ENCODE data around the gene TLR3.
"Not testable (repeated sequence)": the region's sequence is repeated elsewhere in the genome, so short reads cannot be mapped to it uniquely, and the experiment has no call there.

Gene TLR3

DNA sequence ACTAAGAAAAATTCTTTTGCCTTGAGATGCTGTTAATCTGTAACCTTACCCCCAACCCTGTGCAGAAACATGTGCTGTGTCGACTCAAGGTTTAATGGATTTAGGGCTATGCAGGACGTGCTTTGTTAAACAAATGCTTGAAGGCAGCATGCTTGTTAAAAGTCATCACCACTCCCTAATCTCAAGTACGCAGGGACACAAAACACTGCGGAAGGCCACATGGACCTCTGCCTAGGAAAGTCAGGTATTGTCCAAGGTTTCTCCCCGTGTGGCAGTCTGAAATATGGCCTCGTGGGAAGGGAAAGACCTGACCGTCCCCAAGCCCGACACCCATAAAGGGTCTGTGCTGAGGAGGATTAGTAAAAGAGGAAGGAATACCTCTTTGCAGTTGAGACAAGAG, 18.8 kb upstream of the TLR3 start:
- not testable (repeated sequence) for DNase-seq

DNA sequence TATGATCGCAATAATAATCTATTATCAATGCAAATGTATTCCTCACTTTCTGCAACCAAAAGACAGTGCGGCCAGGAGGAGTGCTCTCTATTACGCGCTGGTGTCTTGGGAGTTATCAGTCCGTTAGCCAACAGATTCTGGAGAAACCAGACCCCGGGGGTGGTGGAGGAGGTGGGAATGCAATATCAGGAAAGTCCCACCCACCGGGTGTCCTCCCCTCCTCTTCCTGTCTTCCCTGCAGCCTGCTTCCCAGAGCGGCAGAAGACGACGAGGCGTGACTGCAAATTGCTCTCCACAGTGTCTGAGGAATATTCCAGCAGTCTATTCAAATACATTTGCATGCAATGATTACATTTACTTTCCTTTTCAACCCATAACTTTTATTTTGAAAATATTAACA, 17.9 kb upstream of the TLR3 start:
- no peak for DNase-seq

DNA sequence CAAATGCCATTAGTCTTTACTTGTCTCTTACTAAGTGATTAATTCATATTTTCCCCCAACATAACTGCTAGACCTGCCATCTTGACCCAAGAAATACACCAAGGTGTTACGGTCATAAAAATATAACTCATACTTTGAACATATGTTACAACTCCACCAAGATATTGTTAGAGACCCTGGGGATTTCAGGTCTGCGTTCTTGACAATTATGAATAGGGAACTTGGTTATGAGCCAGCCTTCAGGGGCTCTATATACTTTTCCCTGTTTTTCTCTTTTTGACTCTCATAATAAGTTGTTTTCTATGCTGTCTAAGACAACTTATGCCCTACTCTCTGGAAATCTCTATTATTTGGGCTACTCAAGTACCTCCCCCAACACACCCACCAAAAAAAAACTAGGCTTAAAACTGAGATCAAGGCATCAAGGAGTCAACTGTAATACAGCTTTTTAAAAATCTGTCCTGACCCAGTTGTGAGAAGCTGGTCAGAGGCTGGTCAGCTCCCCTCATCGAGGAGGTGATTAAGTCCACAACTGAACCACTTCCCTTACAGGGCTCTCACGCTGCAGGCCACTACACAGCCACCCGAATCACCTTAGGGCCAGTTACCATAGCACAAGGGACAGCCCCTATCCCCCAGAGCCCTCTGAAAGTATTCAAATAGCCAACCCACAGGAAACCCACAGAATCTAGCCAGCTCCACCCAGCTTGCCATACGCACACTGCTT, 10.5 kb upstream of the TLR3 start:
- DNase-seq = no peak

DNA sequence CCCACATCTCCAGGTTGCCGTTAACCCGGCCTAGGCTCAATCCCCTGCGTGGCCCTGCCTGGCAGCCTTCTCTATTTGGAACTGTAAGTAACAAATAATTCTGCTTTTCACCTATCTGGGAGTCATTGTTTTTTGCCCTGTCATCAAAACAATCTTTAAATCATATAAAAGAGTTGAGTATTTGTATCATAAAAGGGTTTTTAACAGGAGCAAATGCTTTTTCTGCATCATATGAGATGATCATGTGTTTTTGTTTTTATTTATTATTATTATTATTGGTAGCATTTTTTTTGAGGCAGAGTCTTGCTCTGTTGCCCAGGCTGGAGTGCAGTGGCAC, 10.0 kb upstream of the TLR3 start:
- DNase-seq = no peak

DNA sequence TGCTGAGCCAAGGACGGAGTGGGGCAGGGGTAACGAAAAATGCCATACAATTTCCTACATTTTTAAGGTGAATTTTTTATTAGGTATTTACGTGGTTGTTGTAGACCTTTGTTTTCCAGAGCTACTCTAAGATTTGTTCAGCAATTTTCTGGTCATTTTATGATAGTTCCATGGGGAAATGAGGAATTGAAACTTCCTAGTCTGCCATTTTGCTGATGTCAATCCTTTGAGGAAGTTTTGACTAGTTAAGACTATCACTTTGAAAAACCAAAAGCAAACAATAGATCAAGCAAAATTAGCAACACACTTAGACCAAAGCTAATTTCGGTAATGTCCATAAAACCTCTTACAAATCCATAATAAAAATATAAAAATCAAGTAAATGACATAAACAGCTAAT, 7.0 kb upstream of the TLR3 start:
- DNase-seq = no peak

DNA sequence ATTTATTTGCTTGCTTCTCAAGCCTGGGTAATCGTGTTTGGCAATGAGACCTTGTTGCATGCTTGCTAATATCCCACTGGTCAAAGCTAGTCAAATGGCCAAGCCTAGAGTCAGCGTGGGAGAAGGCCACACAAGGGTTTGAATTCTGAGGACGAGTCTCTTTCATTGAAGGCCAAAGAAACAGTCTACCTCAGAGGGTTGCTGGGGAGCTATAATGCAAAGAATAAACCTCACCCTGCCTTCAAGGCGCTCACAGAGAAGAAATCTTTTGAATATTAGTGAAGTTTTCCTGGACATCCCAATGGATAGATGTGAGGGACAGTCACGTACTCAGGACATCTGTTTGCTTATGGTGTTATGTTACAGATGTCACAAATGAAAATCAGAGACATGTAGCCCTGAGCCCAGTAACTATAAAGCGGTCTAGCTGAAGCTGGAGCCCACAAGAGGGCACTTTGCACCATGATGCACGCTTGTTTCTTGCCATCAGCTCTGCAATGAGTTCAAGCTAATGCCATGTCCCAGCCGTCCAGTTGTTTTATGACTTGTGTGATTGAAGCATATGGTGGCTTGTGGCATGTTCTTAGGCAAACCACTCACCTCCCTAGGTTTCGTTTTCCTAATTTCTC, 1.1 kb upstream of the TLR3 start:
- DNase-seq = peak in 2 of 3 experiments; percentile 52 to 74

DNA sequence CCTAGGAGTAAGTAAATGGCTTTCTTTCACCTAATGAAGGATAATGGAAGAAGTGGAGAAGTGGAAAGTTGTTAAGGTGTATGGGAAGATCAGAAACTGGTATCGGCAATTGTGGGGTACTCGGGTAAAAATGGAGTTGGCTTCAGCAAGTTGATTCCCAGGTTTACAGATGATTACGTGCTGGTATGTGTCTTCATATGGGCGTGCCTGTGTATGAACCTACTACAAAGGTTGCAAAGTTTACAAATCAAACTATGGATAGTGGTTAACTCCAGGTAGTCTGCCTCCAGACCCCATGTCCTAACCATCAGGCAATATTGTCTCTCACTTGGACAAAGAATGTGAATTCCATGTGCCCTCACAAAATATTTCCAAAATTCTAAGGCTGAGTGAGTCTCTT, 773 bp downstream of the TLR3 start:
- DNase-seq = no peak

DNA sequence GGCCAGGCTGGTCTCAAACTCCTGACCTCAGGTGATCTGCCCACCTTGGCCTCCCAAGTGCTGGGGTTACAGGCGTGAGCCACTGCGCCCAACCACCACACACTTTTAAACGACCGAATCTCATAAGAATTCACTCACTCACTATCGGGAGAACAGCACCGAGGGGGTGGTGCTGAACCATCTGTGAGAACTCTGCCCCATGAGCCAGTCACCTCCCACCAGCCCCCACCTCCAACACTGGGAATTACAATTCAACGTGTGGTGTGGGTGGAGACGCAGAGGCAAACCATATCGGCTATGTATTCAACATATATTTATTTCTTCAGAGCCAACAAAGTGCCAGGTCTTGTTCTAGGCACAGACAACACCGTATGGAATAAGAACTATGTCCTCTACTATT, 3.6 kb downstream of the TLR3 start:
- no peak for DNase-seq

DNA sequence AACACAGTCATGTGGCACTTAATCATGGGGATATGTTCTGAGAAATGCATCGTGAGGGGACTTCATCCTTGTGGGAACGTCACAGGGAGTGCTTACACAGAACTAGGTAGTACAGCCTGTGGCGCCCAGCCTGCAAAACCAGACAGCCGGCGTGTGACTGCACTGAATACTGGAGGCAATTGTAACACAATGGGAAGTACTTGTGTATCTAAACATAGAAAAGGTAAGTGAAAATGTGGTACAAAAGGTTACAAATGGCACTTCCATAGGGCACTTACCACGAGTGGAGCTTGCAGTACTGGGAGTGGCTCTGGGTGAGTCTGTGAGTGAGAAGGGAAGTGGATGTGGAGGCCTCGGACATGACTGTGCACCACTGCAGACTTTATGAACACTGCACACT, 5.2 kb downstream of the TLR3 start:
- DNase-seq = peak in 1 of 3 experiments; percentile 22

DNA sequence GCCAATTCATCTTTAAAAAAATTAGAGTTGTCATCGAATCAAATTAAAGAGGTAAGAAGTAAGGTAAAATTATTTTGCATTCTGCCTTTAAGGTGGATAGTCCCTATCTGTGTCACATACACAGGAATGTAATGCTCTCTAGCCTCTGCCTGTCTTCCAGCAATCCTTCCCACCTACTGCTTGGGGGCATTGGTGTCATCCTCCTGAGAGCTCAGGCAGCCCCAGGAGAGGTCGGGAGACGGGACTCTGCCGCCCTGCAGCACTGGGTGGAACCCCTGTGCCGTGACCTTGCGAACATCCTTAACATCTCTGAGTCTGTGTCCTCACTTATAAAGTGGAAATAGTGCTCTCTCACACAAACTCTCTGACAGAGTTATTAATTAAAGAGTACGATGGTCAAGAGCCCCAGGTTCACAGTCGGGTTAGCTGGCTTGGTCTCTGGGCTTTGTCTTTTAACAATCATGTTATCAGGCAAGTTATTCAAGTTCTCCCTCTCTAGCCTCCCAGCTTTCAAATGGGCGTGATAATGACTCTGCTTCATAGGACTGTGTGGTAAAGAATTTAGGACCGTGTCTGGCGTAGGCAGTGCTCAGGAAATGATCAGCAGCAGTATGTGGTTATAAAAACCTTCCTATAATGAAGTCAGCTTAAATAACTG, 10.2 kb downstream of the TLR3 start:
- peak in 1 of 3 experiments; percentile 28 for DNase-seq

DNA sequence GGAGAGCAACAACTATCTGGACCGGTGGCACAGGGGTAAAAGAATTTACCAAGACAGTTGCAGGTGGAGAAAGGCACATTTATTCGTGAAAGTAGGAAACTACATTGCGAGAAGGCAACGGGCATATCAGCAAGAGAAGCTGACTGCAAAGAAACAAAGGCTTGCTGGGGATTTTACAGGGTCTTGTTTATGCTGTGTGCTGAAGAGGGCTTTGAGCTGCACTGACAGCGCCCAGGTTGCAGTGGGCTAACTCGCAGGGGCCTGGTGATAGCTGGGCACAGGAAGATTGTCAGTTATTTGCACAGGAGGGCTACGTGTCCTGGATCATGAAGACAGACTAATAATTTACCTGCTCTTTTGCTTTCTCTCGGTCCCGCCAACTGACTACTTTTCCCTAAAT, 10.7 kb downstream of the TLR3 start:
- no peak for DNase-seq

DNA sequence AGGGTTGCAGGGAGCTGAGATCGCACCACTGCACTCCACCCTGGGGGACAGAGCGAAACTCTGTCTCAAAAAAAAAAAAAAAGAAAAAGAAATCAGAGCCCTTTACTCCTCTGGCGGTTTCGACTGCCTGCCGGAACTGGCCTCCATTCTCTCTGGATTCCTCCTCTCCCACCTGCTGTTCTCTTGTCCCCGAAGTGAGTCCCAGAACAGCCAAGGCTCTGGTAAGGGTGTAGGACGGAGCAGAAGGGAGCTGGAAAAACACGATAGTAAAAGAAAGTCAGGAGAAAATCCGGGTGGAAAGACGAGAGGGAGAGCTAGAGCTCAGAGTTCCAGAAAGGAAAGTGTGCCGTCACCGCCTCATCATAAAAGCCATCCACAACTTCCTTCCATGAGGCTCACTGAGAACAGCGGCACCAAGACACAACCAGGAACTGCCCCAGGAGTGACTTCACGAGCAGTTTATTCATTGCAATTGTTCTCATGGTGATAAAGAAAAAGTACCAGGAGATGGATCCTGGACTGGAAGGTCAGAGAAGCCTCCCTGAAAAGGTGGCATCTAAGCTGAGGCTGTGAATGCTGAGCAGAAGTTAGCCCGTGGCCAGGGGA, 12.3 kb downstream of the TLR3 start:
- DNase-seq = no peak

DNA sequence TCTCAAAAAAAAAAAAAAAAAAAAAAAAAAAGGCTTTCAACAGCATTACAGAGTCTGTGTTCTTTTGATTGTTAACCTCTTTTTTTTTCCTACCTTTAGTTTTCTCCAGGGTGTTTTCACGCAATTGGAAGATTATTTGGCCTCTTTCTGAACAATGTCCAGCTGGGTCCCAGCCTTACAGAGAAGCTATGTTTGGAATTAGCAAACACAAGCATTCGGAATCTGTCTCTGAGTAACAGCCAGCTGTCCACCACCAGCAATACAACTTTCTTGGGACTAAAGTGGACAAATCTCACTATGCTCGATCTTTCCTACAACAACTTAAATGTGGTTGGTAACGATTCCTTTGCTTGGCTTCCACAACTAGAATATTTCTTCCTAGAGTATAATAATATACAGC, 13.3 kb downstream of the TLR3 start:
- no peak for DNase-seq

DNA sequence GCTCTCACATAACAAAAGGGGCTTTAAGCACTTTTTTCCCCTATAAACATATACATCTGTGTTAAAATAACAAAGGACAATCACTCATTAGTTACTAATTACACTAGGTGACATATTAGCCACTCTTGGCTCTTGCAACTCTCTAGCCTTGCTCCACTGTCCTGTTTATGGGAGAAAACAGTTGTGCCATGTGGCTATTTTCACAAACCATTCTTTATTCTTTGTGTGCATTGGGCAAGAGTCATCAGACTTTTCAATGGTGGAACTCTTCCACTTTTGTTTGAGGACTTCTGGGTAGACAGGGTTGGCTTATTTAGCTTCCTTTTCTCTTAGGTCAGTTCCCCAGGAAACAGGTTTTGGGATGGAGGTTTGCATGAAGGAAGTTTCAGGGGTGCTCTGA, 19.6 kb downstream of the TLR3 start:
- DNase-seq = no peak

DNA sequence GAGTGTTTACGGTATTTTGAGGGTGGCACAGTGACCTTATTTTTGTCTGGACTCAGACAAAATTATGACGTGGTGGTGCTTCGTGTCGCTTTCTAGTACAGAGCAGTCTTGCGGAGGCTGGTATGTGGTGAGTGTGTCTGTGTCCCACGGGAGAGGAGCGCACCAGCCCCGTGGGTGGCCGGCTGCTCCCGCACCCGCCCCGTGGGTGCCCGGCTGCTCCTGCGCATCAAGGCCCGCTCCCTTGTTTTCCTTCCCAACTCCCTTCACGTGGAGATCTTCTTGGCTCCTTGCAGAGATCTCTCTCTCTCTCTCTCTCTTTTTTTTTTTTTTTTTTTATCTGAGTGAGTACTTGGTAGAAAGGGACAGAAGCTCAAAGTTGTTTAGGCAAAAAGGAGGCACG, 23.3 kb downstream of the TLR3 start:
- no peak for DNase-seq

DNA sequence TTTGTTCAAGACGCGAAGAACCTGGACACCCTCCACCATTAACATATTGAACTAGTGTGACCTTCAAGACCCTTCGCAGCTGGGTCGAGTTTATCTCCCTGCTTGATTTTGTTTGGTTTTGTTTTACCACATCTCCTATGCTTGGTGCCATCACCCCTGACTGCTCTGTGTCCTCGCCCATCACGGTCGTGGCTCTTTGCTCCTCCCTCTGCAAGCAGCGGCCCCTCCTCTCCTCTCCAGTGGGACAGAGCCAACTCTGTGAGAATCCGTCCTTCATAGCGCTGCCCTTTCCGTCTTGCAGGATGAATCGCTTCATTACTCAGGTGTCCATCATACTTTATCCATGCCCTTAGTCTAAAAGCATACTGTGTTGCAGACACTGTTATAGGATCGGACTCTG, 26.4 kb downstream of the TLR3 start:
- no peak for DNase-seq

DNA sequence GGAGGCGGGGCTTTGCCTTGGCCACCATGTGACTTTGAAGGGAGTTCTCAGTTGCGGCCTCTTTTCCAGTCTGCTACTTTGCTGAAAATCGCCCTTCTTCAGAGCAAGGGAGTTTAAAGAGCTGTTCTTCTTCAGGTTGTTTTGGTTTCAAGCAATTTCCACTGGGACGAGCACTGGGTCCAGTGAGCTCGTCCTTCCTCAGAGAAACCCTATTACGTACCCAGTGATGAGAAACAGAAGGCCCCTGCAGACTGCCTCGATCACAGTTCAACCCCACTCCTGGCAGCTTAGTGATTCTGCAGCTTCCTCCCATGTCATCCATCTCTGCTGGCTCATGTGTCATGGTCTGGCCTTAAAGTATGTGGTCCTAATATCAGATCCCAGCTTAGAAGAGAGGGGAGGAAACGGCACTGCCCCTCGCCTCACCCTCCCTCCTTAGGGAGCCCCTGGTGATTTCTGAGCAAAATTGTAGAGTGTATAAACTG, 27.8 kb downstream of the TLR3 start:
- DNase-seq = no peak

DNA sequence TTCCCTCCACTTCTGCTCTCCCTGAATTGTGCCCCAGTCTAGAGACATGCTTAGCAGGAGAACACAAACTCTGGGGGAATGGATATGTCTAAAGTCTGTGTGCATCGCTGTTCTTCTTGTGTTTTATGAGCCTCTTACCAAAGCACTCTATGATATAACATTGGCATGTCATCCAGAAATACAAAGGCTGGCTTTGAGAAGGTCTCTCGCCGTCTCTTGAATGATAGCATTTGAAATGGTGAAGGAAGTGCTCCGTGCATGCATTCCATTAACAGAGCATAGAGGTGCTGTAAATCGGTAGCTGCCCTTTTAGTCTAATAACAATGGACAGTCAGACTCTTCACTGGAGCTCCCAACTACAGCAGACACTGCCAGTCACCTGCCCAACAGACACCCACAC, 28.4 kb downstream of the TLR3 start:
- DNase-seq = no peak

DNA sequence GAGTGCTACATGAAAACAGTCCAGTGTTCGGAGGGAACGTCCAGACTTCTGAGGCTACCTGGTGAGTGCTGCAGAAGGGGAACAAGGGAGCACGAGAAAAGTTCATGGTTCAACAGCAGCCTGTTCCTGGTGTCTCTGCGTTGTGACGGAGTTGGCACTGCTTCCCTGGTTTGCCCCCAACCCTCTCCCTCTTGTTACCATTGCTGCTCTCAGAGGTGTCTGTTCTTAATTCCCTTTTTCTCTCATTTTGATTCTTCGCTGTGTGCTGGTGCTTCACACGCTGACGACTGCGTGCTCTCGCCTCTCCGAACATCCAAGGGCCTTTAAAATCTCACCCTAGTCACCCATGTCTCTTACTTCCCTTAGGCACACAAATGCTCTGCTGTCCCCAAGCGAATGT, 34.0 kb downstream of the TLR3 start:
- DNase-seq = no peak

DNA sequence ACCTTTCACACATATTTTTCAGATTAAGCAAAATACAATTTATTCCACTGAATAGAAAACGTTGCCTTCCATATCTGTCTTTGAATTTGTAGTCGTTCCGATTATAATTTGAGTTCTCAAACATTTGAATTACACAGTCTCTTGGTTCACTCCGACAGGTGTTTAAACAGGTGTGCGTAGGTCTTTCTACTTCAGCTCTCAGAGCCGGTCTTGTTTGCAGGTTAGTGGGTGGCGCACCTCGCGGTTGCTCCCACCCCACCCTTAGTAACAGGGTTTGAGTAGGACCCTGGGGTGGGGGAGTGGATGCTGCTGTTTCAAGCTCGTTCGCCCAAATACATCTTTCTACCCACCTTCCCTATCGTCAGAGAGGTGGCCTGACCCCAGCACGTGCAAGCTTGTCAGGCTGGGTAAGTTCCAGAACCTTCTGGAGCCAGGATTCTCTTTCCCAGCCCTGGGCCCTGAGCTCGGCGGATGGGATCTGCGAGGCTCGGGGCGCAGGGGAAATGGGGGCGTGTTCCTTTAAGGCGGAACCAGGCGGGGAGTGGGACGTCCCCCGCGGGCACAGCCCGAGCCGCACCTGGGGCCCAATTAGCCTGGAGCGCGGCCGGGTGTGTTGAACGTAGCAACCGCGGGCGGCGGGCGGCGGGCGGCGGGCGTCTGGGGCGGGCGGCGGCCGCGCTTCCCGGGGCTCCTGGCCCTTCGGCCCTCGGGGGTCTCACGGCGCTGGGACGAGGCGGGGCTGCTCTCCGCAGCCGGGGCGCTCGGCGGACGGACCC, 35.3 kb downstream of the TLR3 start, which contains the start of gene FAM149A:
Gene FAM149A (plus strand): TSS at position 591 of the 776 bp plus-strand sequence.
- peak; percentile 52 to 85 (median 76) for DNase-seq

DNA sequence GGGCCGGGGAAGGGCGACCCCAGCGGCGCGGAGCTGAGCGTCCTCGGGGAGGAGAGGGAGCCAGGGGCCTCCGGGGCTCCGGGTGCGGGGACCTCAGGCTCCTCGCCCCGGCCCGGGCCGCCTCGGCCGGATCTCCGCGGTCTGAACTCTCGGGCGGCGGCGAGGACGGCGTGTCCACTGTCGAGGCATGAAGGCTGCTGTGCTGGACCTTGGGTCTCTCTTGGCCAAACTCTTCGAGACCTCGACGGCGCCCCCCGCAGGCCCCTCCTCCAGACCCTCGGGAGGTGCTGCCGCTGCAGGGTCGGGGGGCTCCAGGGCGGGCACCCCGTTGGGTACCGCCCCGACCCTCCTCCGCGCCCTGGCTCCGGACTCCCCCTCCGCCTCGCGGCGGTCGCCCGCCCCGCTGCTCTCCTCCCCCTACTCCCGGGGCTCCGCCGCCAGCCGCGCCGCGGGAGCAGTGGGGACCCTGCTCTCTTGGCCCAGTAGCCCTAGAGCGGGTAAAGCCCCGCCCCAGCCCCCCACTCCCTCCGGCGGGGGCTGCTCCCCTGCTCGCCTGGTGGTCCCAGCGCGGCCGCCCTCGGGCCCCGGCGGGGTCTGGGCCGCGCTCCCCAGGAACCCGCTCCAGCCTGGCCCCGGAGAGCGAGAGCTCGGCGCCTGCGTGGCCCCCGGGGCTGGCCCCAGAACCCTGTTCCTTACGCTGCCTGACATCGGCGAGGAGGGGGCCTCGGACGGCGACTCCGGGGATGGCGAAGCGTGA, 36.1 kb downstream of the TLR3 start:
- DNase-seq = peak; percentile 1 to 72 (median 58)

DNA sequence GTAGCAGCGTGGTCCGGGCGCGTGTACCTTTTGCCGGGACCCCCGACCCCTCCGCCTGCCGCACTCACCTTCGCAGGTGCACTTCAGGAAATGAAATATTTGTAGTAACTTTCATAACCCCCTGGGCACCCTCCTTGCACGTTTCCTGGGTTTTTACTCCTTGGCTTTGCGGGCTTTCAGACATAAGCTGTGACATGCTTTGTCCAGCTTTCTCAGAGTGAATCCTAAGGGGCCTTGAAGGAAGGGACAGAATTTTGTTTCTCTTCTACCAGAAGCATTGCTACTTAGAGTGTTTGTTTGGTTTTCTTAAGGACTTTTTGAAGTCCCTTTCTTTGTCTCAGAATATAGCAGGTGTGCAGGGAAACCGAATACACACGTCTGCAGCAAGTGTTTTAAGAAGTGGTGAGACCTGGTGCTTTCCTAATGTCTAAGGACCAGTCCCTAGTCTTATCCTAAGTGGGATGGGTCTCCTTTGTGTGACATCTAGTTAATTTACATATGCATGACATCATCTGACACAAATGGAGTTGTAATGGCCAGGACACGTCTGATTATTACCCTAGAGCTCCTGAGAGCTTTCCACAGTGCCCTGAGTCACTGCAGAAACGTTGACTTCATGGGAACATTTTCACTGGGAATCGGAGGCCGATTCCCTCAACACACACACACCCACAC, 36.8 kb downstream of the TLR3 start:
- peak; percentile 22 to 69 (median 45) for DNase-seq

Data from NCI-H1417 (cell line).